HL-60/S4 treated with retinoic acid at 250 ng/mL for 4 days and 3 days (cell line): ENCODE data around the gene TIMP1.

Experiments
- in situ Hi-C: fragments of 300-500 bp; cut with MboI; formaldehyde crosslinking; loops from 2 replicates; pipeline ENCODE4 v1.7.0; 2022; ENCODE audit warnings: low sequenced_read_pairs

The TIMP1 gene

DNA sequence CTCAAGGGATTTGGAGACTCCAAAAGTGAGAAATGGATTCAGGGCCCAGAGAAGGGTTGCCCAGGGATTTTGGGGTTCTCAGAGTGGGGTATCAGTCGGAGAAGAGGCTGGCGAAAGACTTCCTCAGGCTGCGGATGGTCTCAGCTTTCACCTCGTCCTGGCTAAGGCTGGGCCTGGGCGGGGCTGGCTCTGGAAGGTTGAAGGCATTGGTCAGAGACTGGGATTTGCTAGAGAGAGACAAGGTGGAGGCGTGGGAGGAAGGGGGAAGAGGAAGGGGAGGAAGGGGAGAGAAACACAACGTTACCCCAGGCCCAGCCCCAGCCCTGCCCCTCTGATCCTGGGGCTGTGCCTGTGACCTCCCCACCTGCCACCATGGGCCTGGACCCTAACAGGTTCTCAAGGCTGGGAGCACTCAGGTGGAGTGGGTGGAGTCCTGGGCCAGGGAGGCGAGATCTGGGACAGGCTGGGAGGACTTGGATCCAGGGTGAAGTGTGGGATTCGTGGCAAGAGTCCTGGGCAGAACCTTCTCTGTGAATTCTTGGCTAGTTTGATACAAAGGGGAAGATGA lies 9.4 kb upstream of the TIMP1 start:
- in situ Hi-C loops: loop anchor here (10.0 kb wide), 1 partner anchor 52 kb away; the partner anchor contains the start of gene CFP

- in situ Hi-C loops: loop anchor here (10.0 kb wide), 1 partner anchor 51 kb away; the partner anchor contains the start of gene CFP
Observed at GRCh38 chrX:47573341-47574075, 8.7 kb upstream of the TIMP1 start.

DNA sequence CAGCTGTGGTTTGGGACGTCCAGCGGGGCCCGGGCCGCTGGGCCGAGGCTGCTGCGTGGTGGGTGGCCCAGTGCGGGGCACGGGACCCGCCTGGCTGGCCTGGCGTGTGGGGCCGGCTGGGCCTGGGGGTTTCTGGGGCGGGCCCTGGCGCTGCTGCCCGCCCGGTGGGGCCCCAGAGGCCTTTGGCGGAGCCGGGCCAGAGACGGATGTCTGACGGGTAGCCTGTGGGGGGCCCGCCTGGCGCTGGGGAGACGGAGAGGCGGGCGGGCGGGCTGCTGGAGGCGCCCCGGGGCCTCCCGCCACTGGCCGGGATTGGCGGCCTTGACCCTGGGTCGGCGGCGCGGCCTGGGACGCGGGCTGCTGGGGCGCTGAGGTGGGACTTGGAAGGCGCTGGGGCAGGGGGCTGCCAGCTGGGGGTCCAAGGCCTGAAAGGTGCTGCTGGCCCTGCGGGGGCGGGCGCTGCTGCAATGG lies 8.1 kb upstream of the TIMP1 start:
- in situ Hi-C loops: loop anchor here (10.0 kb wide), 1 partner anchor 51 kb away; the partner anchor contains the start of gene CFP

- in situ Hi-C loops: loop anchor here (10.0 kb wide), 1 partner anchor 50 kb away; the partner anchor contains the start of gene CFP
Observed at GRCh38 chrX:47574547-47575301, 7.5 kb upstream of the TIMP1 start.

DNA sequence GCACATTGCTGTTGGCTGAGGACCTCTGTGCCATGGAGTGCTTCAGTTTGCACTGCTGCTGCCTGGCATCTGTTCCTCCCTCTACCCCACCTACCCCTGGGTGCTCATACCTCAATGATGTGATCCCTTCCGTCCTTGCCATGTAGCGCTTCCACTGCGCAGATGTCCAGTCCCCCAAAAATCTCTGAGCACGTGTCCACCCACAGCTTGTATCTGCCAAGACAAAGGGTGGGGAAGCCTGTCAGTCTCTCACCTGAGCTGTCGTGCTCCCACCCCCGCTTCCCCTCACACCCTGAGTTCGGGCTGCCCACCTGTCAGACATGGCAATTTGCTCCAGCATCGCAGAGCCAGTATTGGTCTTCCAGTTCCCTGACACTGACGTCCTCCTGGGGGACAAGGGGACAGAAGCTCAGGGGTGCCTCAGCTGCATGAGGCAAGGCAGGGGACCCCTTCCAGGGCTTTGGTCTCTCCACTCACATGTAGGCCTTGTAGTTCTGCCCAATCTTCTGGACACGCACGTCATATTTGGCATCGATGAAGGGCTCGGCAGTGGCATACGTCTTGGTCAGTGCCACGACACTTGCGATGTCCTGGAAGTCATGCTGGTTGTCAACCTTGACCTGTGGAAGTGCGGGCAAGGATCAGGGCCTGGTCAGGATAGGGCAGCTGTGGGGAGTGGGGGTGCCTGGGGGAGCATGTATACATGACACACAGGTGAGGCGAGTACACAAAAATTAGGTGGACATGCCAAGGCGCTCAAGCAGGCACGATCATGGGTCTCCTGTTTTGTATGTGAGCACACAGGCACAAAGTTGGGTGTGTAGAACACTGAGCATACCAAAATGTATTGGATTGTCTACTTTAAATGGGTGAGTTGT lies 6.0 kb upstream of the TIMP1 start:
- in situ Hi-C loops: loop anchor here (10.0 kb wide), 1 partner anchor 49 kb away; the partner anchor contains the start of gene CFP

GRCh38 chrX:47577424-47577823 lies 4.8 kb upstream of the TIMP1 start:
- in situ Hi-C loops: loop anchor here (10.0 kb wide), 1 partner anchor 47 kb away; the partner anchor contains the start of gene CFP

DNA sequence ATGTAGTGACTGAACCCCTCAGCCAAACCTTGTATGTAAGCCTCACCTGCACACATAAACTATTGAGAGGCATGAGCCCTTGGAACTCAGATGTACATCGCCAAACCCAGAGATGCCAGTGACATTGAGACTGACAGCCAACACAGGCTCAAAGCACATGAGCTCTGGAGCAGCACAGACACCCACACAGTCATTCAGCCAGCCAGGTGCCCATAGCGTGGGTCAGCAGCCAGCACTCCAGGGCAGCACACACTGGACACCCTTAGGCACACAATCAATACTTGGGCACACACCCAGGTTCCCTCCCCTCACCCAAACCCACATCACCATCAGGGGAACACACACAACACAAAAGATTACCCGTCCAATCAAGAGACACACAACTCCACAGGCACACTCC lies 4.3 kb upstream of the TIMP1 start:
- in situ Hi-C loops: loop anchor here (10.0 kb wide), 1 partner anchor 47 kb away; the partner anchor contains the start of gene CFP

- in situ Hi-C loops: loop anchor here (10.0 kb wide), 1 partner anchor 46 kb away; the partner anchor contains the start of gene CFP
Observed at GRCh38 chrX:47578692-47579091, 3.5 kb upstream of the TIMP1 start.

- in situ Hi-C loops: loop anchor here (10.0 kb wide), 1 partner anchor 45 kb away; the partner anchor contains the start of gene CFP
Observed at GRCh38 chrX:47579537-47579936, 2.7 kb upstream of the TIMP1 start.

GRCh38 chrX:47583240-47583861 lies 1.1 kb downstream of the TIMP1 start:
- in situ Hi-C loops: no loop called here

DNA sequence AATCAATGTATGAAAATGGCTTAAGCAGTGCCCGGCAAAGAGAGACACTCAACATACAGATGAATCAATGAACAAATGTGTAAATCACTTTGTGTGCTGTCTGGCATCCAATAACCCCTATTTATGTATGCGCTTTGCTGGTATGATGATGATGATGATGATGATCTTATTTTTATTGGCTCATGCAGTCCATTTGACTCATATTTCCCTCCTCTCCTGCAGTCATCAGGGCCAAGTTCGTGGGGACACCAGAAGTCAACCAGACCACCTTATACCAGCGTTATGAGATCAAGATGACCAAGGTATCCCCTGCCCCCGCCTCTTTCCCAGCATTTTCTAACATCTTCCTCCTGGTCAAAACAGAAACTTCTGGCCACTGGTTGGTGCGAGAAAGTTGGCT lies 2.5 kb downstream of the TIMP1 start:
- in situ Hi-C loops: no loop called here

- in situ Hi-C loops: no loop called here
Observed at GRCh38 chrX:47585273-47585672, 3.0 kb downstream of the TIMP1 start.

- in situ Hi-C loops: no loop called here
Observed at GRCh38 chrX:47586043-47586787, 4.0 kb downstream of the TIMP1 start.

- in situ Hi-C loops: no loop called here
Observed at GRCh38 chrX:47587091-47587891, 5.1 kb downstream of the TIMP1 start.

DNA sequence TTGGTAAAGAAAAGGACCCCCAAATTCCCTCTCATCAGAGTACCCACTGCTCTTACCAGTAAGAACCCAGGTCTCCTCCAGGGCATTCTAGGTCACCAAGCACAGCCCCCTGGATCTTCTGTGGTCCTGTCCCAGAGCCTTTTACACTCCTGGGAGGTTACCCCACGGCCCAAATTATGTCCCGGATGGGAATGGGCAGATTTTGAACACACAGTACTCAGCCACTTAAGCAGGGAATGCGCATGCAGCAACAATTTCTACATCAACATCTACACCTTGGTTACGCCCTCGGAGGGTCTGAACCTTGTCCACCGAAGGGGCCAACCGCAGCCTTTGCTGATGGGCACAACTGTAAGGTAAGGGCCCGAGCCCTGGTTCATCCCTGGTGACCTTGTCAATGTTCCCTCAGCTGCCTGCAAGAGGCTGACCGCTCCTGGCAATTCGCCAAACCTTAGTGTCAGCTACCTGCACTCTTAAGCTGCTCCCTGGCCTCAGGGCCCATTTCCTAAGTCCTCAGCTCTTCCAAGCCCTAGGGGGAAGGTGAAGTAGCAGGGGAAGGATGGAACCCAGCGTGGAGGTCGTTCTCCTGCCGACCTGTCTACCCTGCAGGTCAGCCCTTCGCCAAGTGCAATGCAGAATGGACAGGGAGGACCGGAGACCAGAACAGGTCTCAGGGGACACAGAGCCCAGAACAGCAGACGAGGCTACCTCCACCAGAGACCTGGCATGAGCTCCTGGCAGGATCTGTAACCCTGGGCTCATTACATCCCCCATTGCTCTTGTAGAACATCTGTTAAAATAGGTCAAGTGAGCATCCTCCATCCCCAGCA lies 5.9 kb downstream of the TIMP1 start:
- in situ Hi-C loops: no loop called here

GRCh38 chrX:47590984-47591383 lies 8.7 kb downstream of the TIMP1 start:
- in situ Hi-C loops: no loop called here

- in situ Hi-C loops: no loop called here
Observed at GRCh38 chrX:47593522-47593921, 11.3 kb downstream of the TIMP1 start.
